Subcutaneous abdominal adipose tissue (tissue), 5 donors: Measurements from ENCODE around the gene SLC15A5.

ENCODE experiments used
- H3K27ac ChIP-seq: one replicate; pipeline ENCODE4 v1.7.0; 2013; ENCODE audit warnings: low read depth, mild to moderate bottlenecking, inconsistent platforms, low read length, moderate library complexity
- H3K27me3 ChIP-seq, 5 donors: one replicate each; pipeline ENCODE4 v1.7.0; 2013; ENCODE audit warnings: low read length in 5 of 5, inconsistent platforms in 1 of 5; ENCODE audit not compliant: control insufficient read depth in 5 of 5, insufficient read depth in 4 of 5
- H3K36me3 ChIP-seq, 5 donors: one replicate each; pipeline ENCODE4 v1.7.0; 2013; ENCODE audit warnings: low read length in 5 of 5; ENCODE audit not compliant: control insufficient read depth in 5 of 5, insufficient read depth in 5 of 5
- H3K4me1 ChIP-seq, 5 donors: one replicate each; pipeline ENCODE4 v1.7.0; 2013; ENCODE audit warnings: low read length in 5 of 5, mild to moderate bottlenecking in 3 of 5, moderate library complexity in 1 of 5; ENCODE audit not compliant: control insufficient read depth in 5 of 5, insufficient read depth in 5 of 5
- H3K4me3 ChIP-seq, 5 donors: one replicate each; pipeline ENCODE4 v1.7.0; 2013; ENCODE audit warnings: low read length in 5 of 5, low read depth in 1 of 5
- H3K9ac ChIP-seq, 5 donors: one replicate each; pipeline ENCODE4 v1.7.0; 2013; ENCODE audit warnings: low read length in 5 of 5, mild to moderate bottlenecking in 4 of 5, moderate library complexity in 3 of 5
- H3K9me3 ChIP-seq, 5 donors: one replicate each; pipeline ENCODE4 v1.7.0; 2013; ENCODE audit warnings: low read length in 5 of 5; ENCODE audit not compliant: control insufficient read depth in 5 of 5
- donor health status: healthy.
- donor health status: healthy.
- donor health status: healthy.
- donor health status: healthy.
- donor health status: healthy.

The SLC15A5 gene

DNA sequence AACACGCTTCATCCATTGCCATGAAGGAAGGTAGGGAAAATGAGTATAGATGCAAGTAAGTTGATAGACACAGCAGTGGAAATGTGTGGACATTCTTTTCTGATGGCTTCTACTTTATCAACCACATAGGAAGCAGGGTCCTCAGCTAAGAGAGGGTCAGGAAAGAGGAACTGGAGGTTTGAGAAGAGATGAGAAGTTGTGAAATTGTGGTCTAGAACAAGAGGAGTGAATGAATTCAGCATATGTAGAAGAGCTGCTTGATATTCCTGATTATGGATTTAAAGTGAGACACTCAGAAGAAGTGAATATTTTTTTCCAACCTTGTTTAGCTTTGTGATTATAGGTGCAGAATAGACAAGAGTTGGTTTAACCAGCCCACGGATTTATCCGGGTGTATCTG is 128.5 kb downstream of the SLC15A5 start:
- no peak overlapping the region for H3K9ac ChIP-seq
- H3K36me3 ChIP-seq, result no peaks in the 10 kb centered on the region
- H3K9me3 ChIP-seq, result no peaks in the 10 kb centered on the region
- no peaks in the 10 kb centered on the region for H3K27me3 ChIP-seq
- H3K27ac ChIP-seq, result no peak overlapping the region
- H3K4me1 ChIP-seq, result peaks cover 0 to 11% (median 0%) of the 10 kb centered on the region in 5 donors
- no peak overlapping the region for H3K4me3 ChIP-seq
